HG03025 (cell line): ENCODE measurements around the gene ZNF668.
A peak's percentile ranks its signal among the peaks of the same experiment; 100 is the strongest.

Experiments used
- ATAC-seq: cut with Tn5 transposase; IDR thresholded peaks from one replicate; pipeline ENCODE4 v1.9.1; 2021; ENCODE audit warnings: mild to moderate bottlenecking, moderate library complexity; ENCODE audit not compliant: unreplicated experiment, low FRiP score

Gene ZNF668

DNA sequence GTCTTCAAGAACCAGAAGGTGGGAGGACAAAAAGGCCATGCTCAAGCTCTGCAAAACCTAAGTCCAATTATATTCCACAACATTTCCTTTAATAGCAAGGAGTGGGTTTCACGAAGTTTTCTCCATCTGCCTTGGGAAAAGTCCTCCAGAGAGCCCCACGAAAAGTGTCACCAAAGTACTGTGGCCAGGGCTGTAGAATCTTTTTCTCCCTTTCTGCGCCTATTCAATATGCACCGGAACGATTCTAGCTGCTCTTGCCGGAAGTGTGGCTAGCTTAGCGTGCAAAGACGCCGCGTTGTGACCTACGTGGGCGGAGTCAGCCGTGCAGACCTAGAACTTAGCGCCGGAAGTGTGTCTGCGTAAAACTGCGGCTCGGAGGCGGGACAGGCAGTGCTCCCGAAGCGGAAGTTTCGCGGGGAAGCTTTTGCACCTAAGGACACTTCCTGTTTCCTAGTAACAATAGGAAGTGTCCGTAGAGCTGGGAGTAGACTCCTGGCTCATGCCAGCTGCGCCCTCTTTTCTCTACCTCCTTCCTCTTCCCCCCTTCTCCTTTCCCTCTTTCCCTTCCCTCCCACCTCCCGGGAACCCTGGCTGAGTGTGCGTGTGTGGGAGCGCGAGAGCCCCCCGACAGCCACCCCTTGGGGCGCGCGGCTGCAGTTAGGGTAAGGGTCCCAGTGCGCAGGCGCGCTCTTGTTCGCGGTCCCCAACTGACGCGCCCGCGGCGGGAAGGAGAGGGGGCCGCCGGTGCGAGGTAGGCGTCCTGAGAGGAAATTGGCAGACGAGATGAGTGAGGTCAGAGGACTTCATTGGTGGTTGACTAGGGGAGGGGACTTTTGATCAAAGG, at the start of gene ZNF668, which contains the start of gene ZNF646:
Gene ZNF668 (minus strand): TSS at position 271 of the 844 bp plus-strand sequence. CDS start 9,781 bp downstream, outside the sequence.
Gene ZNF646 (plus strand): TSS at position 453 of the 844 bp plus-strand sequence. CDS start 1,903 bp downstream, outside the sequence.
- ATAC-seq: peak; percentile 62

DNA sequence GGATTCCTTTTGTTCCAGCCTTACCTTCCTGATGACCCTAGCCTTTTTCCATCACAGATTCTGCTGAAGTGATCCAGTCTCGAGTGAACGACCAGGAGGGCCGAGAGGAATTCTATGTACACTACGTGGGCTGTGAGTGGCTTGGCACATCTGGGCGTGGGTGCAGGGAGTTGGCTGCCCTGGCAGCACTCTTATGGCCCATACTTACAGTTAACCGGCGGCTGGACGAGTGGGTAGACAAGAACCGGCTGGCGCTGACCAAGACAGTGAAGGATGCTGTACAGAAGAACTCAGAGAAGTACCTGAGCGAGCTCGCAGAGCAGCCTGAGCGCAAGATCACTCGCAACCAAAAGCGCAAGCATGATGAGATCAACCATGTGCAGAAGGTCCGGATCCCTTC, 46.1 kb upstream of the ZNF668 start:
- ATAC-seq: no peak

DNA sequence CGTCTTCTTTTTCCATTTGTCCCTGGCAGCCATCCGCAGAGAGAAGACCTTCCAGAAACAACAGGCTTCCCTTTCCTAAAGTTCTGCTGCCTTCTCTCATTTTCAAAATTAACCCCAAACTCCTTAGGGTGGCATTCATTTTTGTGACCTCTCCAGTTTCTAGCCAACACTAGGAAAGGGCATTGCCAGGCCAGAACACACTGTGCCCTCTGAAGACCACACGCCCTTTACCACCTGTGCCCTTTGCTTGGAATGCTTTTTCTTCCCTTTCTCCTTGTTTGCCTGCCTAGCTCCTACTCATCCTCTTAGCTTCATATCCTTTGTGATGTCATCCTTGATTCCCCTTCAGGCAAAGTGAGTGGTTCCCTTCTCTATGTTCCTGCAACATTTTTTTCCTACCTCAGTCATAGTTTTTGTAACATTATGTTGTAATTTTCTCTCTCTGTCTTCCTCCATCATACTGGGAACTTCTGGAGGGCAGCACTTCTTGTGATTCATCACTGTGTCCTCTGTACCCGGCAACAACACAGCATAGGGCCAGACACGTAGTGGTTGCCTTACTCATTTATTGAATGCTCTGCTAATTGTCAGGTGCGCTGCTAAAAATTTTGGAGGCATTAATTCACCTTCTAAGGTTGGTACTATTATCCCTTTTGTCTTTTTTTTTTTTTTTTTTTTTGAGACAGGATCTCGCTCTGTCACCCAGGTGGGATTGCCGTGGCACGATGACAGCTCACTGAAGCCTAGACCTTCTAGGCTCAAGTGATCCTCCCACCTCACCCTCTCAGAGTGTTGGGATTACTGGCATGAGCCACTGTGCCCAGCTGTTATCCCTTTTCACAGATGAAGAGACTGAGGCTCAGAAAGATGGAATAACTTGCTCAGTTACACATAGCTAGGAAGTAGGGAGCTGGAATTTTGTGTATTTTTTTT, 44.4 kb upstream of the ZNF668 start:
- no peak for ATAC-seq

DNA sequence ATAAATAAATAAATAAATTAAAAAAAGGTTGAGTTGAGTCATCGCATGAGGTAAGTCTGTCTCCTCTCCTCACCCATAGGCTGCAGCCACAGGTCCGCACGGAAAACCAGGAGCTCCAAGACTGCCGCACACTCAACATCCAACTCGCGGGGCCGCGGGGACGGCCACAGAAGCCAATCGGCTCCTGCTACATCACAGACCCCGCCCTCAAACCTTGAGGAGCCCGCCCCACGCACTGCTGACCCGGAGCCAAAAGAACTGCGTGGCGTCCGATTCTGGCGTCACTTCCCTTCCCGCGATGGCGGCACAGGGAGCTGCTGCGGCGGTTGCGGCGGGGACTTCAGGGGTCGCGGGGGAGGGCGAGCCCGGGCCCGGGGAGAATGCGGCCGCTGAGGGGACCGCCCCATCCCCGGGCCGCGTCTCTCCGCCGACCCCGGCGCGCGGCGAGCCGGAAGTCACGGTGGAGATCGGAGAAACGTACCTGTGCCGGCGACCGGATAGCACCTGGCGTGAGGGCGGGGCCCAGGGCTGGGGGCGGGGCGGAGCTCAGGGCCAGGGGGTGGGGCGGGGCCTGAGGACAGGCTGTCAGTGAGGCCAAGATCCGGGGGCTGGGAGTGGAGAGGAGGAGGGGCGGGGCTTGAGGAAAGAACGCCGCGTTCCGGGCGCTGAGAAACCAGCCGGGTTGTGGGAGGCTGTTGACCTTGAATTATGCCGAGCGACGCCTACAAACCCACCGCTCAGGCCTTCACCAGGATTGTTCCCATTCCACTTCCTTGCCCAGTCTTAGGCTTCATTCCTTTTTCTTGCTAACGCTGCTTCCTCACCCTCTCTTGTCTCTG, 43.6 kb upstream of the ZNF668 start, which contains the start of gene KAT8:
Gene KAT8 (plus strand): TSS at position 281 of the 839 bp plus-strand sequence. CDS start 18 bp downstream, at position 299.
- ATAC-seq: peak; percentile 85

DNA sequence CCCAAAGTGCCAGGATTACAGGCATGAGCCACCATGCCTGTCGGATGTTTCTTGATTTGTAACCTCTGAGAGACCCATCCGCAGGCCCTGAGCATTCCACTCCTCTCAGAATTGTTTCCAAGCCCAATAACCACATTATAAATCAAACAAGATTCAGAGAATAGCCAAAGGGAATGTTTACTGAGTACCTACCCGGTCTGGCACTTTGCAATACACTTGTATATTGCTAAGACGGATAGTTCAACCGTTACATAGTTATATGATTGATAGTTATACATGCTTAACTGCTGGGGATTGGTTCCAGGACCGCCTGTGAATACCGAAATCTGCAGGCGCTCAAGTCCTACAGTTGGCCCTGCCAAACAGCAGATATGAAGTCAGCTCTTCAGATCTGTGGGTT, 40.4 kb upstream of the ZNF668 start:
- no peak for ATAC-seq

DNA sequence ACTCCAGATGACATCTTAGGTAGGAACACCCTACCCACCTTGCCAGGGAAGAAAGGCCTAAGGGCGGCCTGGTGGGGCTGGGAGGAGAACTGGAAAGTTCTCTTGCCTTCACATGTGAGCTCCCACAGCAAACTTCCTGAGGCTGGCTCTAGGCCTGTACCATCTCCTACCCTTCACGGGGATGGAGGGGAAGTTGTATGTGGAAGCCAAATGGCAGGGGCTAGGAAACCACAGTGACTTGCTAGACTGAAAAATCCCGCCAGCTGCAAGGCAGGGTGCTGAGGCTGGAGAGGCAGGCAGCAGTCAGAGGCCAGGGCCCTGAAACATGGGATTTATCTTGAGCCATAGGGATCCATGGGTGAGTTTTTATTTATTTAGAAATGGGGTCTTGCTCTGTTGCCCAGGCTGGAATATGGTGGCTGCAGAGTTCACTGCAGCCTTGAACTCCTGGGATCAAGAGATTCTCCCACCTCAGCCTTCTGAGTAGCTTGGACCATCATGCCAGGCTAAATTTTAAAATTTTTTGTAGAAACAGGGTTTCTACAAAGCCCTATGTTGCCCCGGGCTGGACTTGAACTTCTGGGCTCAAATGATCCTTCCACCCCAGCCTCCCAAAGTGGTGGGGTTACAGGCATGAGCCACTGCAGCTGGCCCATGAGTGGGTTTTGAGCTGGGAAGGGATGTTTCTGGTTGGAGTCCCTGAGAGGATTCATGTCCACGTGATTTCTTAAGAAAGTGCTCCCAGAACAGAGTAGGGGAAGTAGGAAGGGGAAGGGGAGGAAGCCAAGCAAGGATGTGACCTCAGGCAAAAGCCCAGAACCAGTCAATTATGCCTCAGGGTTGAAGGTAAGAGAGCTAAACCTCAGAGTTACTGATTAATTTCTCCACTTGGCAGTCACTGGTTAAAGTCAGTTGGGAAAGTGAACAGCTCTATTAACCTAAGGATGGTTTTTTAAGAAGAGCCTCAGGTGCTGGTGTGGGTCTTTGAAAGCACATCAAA, 39.4 kb upstream of the ZNF668 start:
- no peak for ATAC-seq

DNA sequence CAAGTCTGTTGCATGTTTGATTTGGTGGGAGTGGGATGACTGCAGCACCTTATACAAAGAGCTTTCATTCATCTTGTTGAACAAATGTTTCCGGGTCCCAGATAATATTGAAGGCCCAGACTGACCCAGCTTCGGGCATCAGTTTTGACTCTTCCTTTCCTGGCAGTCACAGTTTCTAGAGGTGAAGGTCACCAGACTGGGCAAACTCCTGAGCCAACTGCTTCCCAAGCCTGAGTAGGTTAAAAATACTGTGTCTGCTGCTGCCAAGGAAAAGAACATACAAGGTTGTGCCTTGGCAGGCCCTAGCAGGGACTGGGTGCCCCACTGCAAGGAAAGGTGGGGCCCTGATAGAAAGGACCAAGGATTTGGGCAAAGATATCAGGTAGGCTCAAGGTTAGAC, 38.7 kb upstream of the ZNF668 start:
- ATAC-seq: no peak

DNA sequence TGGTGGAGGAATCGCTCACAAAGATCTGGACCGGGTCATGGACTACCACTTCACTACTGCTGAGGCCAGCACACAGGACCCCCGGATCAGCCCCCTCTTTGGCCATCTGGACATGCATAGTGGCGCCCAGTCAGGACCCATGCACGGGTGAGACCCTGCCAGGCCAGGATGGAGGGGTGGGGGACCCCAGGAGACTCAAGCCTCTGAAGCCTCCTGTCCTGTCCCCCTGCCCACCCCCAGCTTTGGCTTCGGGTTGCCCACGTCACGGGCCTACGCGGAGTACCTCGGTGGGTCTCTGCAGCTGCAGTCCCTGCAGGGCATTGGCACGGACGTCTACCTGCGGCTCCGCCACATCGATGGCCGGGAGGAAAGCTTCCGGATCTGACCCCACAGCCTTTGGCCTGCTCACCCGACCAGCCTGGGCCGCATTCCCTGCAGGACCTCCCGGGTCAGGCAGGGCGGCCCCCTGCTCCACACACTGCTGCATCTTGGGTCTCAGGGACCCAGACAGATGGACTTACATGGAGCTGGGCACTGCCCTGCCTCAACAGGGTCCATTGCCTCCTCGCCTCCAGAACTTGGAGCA, 37.9 kb upstream of the ZNF668 start:
- no peak for ATAC-seq

DNA sequence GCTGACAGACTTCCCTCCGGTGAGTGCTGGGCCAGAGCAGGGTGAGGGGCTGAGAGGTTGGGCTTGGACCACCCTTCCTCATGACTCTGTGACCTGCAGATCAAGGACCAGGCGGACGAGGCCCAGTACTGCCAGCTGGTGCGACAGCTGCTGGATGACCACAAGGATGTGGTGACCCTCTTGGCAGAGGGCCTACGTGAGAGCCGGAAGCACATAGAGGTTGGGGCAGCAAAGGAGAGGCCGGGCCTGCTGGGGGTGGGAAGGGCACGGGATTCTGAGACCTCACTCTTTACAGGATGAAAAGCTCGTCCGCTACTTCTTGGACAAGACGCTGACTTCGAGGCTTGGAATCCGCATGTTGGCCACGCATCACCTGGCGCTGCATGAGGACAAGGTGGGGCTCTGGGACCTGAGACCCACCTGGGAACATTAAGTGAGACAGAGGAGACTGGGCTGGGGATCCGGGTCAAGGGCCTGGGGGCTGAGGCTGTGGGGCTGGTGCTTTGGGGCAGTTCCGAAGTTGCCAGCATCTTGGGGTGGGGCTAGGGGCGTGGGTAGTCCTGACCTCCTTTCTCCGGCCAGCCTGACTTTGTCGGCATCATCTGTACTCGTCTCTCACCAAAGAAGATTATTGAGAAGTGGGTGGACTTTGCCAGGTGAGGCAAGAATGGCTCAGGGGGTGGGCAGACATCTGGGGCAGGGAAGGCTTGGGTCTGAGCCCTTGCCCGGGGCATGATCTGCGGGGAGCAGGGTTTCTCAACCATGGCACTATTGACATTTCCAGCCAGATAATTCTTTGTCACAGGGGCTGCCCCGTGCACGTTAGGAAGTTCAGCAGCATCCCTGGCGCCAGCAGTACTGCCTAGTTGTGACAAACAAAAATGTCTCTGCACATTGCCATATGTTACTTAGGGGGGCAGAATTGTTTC, 36.3 kb upstream of the ZNF668 start:
- ATAC-seq: no peak

DNA sequence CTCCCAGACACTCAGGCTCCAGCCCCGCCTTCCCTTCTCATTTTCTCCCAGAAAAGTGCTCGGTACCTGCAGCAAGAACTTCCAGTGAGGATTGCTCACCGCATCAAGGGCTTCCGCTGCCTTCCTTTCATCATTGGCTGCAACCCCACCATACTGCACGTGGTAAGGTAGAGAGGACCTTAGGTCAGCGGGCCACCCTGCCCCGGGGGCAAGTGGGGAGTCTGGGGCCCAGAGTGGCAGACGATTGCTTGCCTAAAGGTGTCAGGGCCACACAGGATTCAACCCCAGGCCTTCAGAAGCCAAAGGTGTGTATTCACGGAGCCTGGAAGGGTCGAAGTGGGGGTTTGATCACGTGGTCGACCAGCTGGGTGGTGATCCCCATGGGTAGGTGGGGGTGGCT, 35.6 kb upstream of the ZNF668 start:
- no peak for ATAC-seq

DNA sequence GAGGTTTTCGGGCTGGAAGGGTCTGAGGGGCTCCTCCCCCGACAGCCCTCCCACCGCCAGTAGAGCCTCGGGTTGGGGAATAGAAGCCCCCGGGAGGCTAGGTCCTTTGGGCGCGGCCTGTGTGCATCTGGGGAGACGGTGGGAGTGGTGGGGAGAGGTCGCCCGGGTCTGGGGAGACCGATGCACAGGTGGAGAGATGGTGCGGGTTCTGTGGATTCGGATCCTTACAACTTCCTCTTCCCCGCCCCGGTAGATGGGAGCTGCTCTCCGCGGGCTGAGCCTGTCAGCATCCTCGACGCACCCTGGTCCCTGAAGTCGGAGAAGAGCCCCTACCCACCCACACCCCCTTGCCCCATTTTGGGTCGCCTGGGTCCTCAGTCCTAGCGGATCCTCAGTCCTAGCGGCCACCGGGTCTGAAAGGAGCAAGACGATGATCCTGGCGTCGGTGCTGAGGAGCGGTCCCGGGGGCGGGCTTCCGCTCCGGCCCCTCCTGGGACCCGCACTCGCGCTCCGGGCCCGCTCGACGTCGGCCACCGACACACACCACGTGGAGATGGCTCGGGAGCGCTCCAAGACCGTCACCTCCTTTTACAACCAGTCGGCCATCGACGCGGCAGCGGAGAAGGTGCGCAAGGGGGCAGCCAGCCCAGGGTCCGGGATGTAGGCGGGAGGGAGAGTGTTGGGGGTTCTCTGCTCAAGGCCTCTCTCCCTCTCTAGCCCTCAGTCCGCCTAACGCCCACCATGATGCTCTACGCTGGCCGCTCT, 34.9 kb upstream of the ZNF668 start:
- no peak for ATAC-seq

DNA sequence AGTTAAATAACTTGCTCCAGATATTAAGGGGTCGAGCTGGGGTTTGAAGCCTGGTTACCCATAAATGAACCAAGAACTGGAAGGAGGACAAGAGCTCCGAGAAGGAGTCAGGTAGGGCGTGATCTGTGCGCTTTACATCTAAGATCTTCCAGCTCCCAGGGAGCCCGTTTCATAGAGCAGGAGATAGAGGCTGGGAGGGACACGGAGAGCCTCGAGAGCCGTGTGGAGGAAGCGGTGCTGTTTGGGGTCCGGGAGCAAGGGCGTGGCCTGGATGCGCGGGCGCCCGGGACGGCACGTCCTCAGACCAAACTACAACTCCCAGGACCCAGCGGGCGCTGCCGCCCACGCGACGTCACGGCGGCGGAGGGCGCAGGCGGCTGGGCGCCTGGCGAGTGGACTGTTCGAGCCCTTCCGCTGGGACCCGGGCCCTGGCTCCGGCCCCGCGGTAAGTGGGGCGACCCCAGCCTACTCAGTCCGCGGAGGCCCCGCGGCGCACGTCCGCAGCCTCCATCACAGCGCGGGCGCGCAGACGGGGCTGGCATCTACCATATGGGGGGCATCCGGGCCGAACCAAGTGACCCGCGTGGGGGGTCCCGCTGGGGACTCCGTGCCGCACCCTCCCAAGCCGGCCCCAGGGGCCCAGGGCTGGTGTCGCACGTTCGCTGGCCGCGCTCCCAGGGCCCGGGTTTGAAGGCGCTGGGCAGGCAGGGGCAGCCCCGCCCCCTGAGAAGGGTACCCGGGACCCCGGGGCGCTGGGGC, 34.2 kb upstream of the ZNF668 start, which contains the start of gene BCKDK:
Gene BCKDK (plus strand): TSS at position 352 of the 759 bp plus-strand sequence. CDS start 838 bp downstream, outside the sequence.
- no peak for ATAC-seq

DNA sequence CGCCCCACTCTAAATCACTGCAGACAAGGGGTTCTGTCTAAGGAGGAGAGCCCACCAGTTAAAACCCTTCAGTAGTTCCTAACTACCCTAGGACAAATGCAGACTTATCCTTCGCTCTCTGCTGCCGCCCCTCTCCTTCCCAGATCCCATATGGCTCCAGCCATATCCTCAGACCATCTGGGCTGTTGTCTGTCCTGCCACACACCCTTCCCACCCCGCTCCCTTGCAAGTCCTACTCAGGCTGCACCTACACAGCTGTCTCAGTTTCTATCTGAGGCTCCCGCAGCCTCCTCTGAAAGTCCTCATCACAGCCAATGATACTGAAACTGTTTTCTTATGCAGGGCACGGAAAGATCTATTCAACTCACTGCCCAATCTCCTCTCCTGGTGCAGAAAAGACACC, 33.4 kb upstream of the ZNF668 start:
- ATAC-seq: no peak

DNA sequence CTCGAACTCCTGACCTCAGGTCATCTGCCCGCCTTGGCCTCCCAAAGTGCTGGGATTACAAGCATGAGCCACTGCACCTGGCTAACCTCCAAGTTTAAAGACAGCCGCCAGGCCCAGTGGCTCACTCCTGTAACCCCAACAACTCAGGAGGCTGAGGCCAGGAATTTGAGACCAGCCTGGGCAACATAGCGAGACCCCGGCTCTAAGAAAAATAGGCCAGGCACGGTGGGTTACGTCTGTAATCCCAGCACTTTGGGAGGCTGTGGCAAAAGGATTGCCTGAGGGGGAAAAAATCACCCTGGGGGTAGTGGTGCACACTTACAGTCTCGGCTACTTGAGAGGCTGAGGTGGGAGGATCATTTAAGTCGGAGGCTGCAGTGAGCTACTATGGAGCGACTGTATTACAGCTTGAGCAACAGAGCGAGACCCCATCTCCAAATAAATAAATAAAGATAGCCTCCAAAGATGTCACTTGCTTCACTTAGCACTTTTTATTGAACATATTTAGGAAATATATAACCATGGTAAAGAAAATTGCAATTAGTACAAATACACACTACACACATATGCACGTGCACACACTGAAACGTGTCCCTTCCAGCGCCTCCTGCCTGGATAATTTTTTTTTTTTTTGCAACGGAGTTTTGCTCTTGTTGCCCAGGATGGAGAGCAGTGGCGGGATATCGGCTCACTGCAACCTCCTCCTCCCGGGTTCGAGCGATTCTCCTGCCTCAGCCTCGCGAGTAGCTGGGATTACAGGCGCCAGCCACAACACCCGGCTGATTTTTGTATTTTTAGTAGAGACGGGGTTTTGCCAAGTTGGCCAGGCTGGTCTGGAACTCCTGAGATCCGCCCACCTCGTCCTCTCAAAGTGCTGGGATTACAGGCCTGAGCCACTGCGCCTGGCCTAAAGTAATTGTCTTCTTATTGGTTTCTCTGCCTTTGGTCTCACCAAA, 32.7 kb upstream of the ZNF668 start:
- no peak for ATAC-seq

DNA sequence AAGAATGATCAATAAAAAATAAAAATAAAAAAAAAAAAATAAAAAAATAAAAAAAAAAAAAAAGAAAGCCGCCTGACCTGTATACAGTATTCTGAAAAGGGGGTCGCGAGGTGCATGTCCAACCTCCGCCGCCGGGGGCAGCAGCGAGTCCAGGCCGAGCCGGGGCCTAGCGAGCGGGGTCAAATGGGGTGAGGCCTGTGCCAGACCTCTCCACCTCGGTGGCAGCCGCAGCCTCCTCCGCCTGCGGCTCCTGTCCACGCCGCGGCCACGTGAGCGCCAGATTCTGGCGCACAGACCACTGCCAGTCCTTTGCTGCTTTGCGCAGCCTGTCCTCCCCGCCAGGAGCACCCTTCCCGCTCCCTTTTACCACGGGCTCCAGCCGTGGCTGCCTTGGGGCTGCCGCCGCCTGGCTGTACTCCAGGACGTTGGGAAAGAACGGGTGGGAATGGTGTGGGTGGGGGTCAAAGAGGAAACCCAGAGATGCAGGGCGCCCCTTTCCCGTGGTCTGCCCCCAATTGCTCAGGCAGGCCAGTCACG, 31.7 kb upstream of the ZNF668 start:
- no peak for ATAC-seq
